WI38 (cell line): Measurements from ENCODE around the gene DIP2C.

Experiments used
- H3K4me3 ChIP-seq: 2 replicates; pipeline ENCODE4 v1.5.1; 2011; ENCODE audit warnings: low read depth, mild to moderate bottlenecking, control low read depth, low read length
- CTCF ChIP-seq: IDR thresholded peaks from 2 replicates; pipeline ENCODE4 v1.5.1; 2012; ENCODE audit warnings: low read depth, mild to moderate bottlenecking, control low read depth, low read length

Gene DIP2C

GRCh38 chr10:491667-492424 is 197.6 kb downstream of the DIP2C start:
- no peak for TF ChIP-seq CTCF
- H3K4me3 ChIP-seq = no peak overlapping the region

GRCh38 chr10:490891-491571 is 198.4 kb downstream of the DIP2C start:
- H3K4me3 ChIP-seq = no peak overlapping the region
- no peak for TF ChIP-seq CTCF

- no peak for TF ChIP-seq CTCF
- no peak overlapping the region for H3K4me3 ChIP-seq
These were observed 199.2 kb downstream of the DIP2C start for GRCh38 chr10:490256-490655.

- H3K4me3 ChIP-seq = no peak overlapping the region
- no peak for TF ChIP-seq CTCF
These were observed 200.1 kb downstream of the DIP2C start for GRCh38 chr10:489330-489729.

- TF ChIP-seq CTCF = no peak
- H3K4me3 ChIP-seq = no peak overlapping the region
These were observed 200.6 kb downstream of the DIP2C start for GRCh38 chr10:488933-489215.

GRCh38 chr10:488081-488932 is 201.2 kb downstream of the DIP2C start:
- TF ChIP-seq CTCF = no peak
- H3K4me3 ChIP-seq = no peak overlapping the region
